BLaER1 (cell line): ENCODE results near the gene ZC3H7B.

Experiments
- H3K27ac ChIP-seq: shearing (Covaris generic); formaldehyde crosslinking; 2 replicates; pipeline ENCODE4 v1.8.1; 2022
- H3K27me3 ChIP-seq: shearing (Covaris generic); formaldehyde crosslinking; 2 replicates; pipeline ENCODE4 v1.8.1; 2022
- H3K36me3 ChIP-seq: shearing (Covaris generic); formaldehyde crosslinking; 2 replicates; pipeline ENCODE4 v1.8.1; 2022
- H3K4me1 ChIP-seq: shearing (Covaris generic); formaldehyde crosslinking; 2 replicates; pipeline ENCODE4 v1.8.1; 2022
- H3K4me2 ChIP-seq: shearing (Covaris generic); formaldehyde crosslinking; 2 replicates; pipeline ENCODE4 v1.8.1; 2022
- H3K4me3 ChIP-seq: shearing (Covaris generic); formaldehyde crosslinking; 2 replicates; pipeline ENCODE4 v1.8.1; 2022
- H3K9ac ChIP-seq: shearing (Covaris generic); formaldehyde crosslinking; 2 replicates; pipeline ENCODE4 v1.8.1; 2022
- H3K9me3 ChIP-seq: shearing (Covaris generic); formaldehyde crosslinking; 2 replicates; pipeline ENCODE4 v1.8.1; 2022
- H4K20me1 ChIP-seq: shearing (Covaris generic); formaldehyde crosslinking; 2 replicates; pipeline ENCODE4 v1.8.1; 2022
- Cebpa-rat ChIP-seq: shearing (Covaris generic); IDR thresholded peaks from 2 replicates; pipeline ENCODE4 v1.8.1; 2022

Gene ZC3H7B

GRCh38 chr22:41360126-41360525 lies 58.8 kb downstream of the ZC3H7B start:
- H4K20me1 ChIP-seq, result peaks cover 5% of the 10 kb centered on the region; the same call in 1 of the 2 replicates
- no peaks in the 10 kb centered on the region for H3K27me3 ChIP-seq
- no peak for TF ChIP-seq Cebpa-rat
- H3K9me3 ChIP-seq, result no peaks in the 10 kb centered on the region
- no peak overlapping the region for H3K9ac ChIP-seq
- no peak overlapping the region for H3K27ac ChIP-seq
- peaks cover 60% of the 10 kb centered on the region for H3K36me3 ChIP-seq
- H3K4me1 ChIP-seq, result no peaks in the 10 kb centered on the region
- H3K4me3 ChIP-seq, result no peak overlapping the region
- no peak overlapping the region for H3K4me2 ChIP-seq

- peaks cover 44% of the 10 kb centered on the region for H3K36me3 ChIP-seq
- no peak overlapping the region for H3K4me2 ChIP-seq
- no peaks in the 10 kb centered on the region for H3K9me3 ChIP-seq
- no peak overlapping the region for H3K27ac ChIP-seq
- no peak overlapping the region for H3K9ac ChIP-seq
- no peak for TF ChIP-seq Cebpa-rat
- peaks cover 7% of the 10 kb centered on the region; the same call in 1 of the 2 replicates for H3K27me3 ChIP-seq
- H3K4me1 ChIP-seq, result peaks cover 4% of the 10 kb centered on the region
- peaks cover 5% of the 10 kb centered on the region; the same call in 1 of the 2 replicates for H4K20me1 ChIP-seq
- H3K4me3 ChIP-seq, result no peak overlapping the region
These were observed 60.5 kb downstream of the ZC3H7B start for GRCh38 chr22:41361716-41362310.

- no peak overlapping the region for H3K4me2 ChIP-seq
- no peak overlapping the region for H3K4me3 ChIP-seq
- peaks cover 12% of the 10 kb centered on the region for H3K4me1 ChIP-seq
- no peak overlapping the region for H3K9ac ChIP-seq
- H3K36me3 ChIP-seq, result peaks cover 36% of the 10 kb centered on the region
- TF ChIP-seq Cebpa-rat, result no peak
- peaks cover 5% of the 10 kb centered on the region; the same call in 1 of the 2 replicates for H4K20me1 ChIP-seq
- no peak overlapping the region for H3K27ac ChIP-seq
- no peaks in the 10 kb centered on the region for H3K9me3 ChIP-seq
- H3K27me3 ChIP-seq, result peaks cover 15% of the 10 kb centered on the region; the same call in 1 of the 2 replicates
These were observed 61.3 kb downstream of the ZC3H7B start for GRCh38 chr22:41362615-41363014.

- H4K20me1 ChIP-seq, result no peaks in the 10 kb centered on the region
- no peak for TF ChIP-seq Cebpa-rat
- H3K27me3 ChIP-seq, result peaks cover 17% of the 10 kb centered on the region; the same call in 1 of the 2 replicates
- no peak overlapping the region for H3K4me3 ChIP-seq
- H3K4me1 ChIP-seq, result peaks cover 28% of the 10 kb centered on the region
- no peak overlapping the region for H3K27ac ChIP-seq
- H3K9me3 ChIP-seq, result no peaks in the 10 kb centered on the region
- no peak overlapping the region for H3K9ac ChIP-seq
- peaks cover 19% of the 10 kb centered on the region for H3K36me3 ChIP-seq
- H3K4me2 ChIP-seq, result no peak overlapping the region
These were observed 62.9 kb downstream of the ZC3H7B start for GRCh38 chr22:41364233-41364632.

GRCh38 chr22:41364955-41365354 lies 63.6 kb downstream of the ZC3H7B start:
- no peak for TF ChIP-seq Cebpa-rat
- no peaks in the 10 kb centered on the region for H3K9me3 ChIP-seq
- H3K27me3 ChIP-seq, result peaks cover 17% of the 10 kb centered on the region; the same call in 1 of the 2 replicates
- no peak overlapping the region for H3K27ac ChIP-seq
- no peak overlapping the region for H3K4me3 ChIP-seq
- no peak overlapping the region for H3K9ac ChIP-seq
- no peaks in the 10 kb centered on the region for H4K20me1 ChIP-seq
- no peak overlapping the region for H3K4me2 ChIP-seq
- H3K4me1 ChIP-seq, result peaks cover 35% of the 10 kb centered on the region
- H3K36me3 ChIP-seq, result peaks cover 15% of the 10 kb centered on the region

GRCh38 chr22:41365425-41365824 lies 64.1 kb downstream of the ZC3H7B start:
- Histone ChIP-seq H3K27ac (no peak overlapping the region), H3K27me3 (peaks cover 17% of the 10 kb centered on the region; the same call in 1 of the 2 replicates), H3K4me2 (no peak overlapping the region), H3K9ac (no peak overlapping the region), H3K4me3 (no peak overlapping the region), H3K36me3 (peaks cover 10% of the 10 kb centered on the region), H3K4me1 (peaks cover 39% of the 10 kb centered on the region), H3K9me3 (no peaks in the 10 kb centered on the region), H4K20me1 (no peaks in the 10 kb centered on the region)
- TF ChIP-seq Cebpa-rat, result no peak

- H4K20me1 ChIP-seq, result no peaks in the 10 kb centered on the region
- no peak overlapping the region for H3K9ac ChIP-seq
- H3K27ac ChIP-seq, result no peak overlapping the region
- H3K27me3 ChIP-seq, result peaks cover 17% of the 10 kb centered on the region; the same call in 1 of the 2 replicates
- 0 out of 2 replicates have a peak, but pooled peaks cover 4% of the 10 kb centered on the region for H3K36me3 ChIP-seq
- H3K9me3 ChIP-seq, result no peaks in the 10 kb centered on the region
- no peak overlapping the region for H3K4me3 ChIP-seq
- H3K4me1 ChIP-seq, result peaks cover 39% of the 10 kb centered on the region
- H3K4me2 ChIP-seq, result peak overlapping the region; percentile 56
- no peak for TF ChIP-seq Cebpa-rat
These were observed 65.2 kb downstream of the ZC3H7B start for GRCh38 chr22:41366323-41367029.

GRCh38 chr22:41367039-41367679 lies 65.8 kb downstream of the ZC3H7B start:
- Histone ChIP-seq H3K27ac (no peak overlapping the region), H3K27me3 (peaks cover 17% of the 10 kb centered on the region; the same call in 1 of the 2 replicates), H3K4me1 (peaks cover 39% of the 10 kb centered on the region), H3K9ac (no peak overlapping the region), H3K4me2 (peak overlapping the region; percentile 56), H3K9me3 (no peaks in the 10 kb centered on the region), H4K20me1 (no peaks in the 10 kb centered on the region), H3K36me3 (no peaks in the 10 kb centered on the region), H3K4me3 (no peak overlapping the region)
- TF ChIP-seq Cebpa-rat, result no peak

GRCh38 chr22:41367680-41368542 lies 66.6 kb downstream of the ZC3H7B start:
- Histone ChIP-seq H4K20me1 (no peaks in the 10 kb centered on the region), H3K4me1 (peaks cover 39% of the 10 kb centered on the region), H3K27ac (peak overlapping the region; percentile 56), H3K27me3 (peaks cover 17% of the 10 kb centered on the region; the same call in 1 of the 2 replicates), H3K36me3 (no peaks in the 10 kb centered on the region), H3K9ac (0 out of 2 replicates have a peak overlapping the region, but pooled peaks have one; percentile 45), H3K4me3 (no peak overlapping the region), H3K4me2 (peak overlapping the region; percentile 56), H3K9me3 (no peaks in the 10 kb centered on the region)
- TF ChIP-seq Cebpa-rat, result no peak
